ENCODE measurements around the gene MRPL55. TPM values are rescaled to one million over a fixed set of nuclear protein-coding genes. Genes with fewer than 3 reads are reported as not detected.
A peak's percentile ranks its signal among the peaks of the same experiment; 100 is the strongest.

Gene MRPL55
- total RNA-seq, 2 donors from 2014 or later, result 33.0 to 60.7 TPM

DNA sequence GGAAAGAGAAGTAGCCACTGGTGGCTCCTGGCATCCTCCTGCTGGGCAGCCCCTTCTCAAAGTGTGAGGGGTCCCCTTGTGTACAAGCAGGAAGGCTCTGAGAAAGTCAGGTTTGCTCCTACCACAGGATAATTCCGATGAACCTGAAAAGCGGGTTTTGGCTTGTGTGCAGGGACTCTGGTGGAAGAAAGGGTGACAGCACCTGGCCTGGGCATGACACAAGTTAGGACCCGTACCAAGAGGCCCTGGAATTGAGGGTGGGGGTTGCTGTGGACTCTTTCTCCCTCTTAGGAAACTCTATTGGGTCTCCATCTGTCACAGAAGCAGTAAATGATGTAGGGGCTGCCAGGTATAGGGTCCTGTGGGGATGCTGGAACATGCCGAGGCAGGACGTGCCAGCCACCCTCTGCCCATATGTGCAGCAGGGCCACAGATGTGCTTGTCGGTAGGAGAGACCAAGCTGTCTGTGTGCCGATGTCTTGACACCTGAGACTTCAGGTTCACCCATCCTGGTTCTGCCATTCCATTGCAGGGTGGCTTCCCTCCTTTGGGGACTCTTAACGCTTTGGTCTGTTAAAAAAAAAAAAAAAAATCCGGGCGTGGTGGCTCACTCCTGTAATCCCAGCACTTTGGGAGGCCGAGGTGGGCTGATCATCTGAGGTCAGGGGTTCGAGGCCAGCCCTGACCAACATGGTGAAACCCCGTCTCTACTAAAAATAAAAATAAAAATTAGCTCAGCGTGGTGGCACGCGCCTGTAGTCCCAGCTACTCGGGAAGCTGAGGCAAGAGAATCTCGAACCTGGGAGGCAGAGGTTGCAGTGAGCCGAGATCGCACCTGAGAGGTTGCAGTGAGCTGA, 15.8 kb downstream of the MRPL55 start:
- Histone ChIP-seq H3K27ac (no peak overlapping the region), H3K4me1 (peaks cover 12% of the 10 kb centered on the region), H3K36me3 (peaks cover 4% of the 10 kb centered on the region), H3K4me3 (no peak overlapping the region), H3K9ac (ENCODE audit: low read depth in 2 of 2, low read length in 2 of 2) (no peak overlapping the region), H3K27me3 (no peaks in the 10 kb centered on the region), H3K9me3 (no peaks in the 10 kb centered on the region)
- TF ChIP-seq, protein P1, sequence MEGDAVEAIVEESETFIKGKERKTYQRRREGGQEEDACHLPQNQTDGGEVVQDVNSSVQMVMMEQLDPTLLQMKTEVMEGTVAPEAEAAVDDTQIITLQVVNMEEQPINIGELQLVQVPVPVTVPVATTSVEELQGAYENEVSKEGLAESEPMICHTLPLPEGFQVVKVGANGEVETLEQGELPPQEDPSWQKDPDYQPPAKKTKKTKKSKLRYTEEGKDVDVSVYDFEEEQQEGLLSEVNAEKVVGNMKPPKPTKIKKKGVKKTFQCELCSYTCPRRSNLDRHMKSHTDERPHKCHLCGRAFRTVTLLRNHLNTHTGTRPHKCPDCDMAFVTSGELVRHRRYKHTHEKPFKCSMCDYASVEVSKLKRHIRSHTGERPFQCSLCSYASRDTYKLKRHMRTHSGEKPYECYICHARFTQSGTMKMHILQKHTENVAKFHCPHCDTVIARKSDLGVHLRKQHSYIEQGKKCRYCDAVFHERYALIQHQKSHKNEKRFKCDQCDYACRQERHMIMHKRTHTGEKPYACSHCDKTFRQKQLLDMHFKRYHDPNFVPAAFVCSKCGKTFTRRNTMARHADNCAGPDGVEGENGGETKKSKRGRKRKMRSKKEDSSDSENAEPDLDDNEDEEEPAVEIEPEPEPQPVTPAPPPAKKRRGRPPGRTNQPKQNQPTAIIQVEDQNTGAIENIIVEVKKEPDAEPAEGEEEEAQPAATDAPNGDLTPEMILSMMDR (IDR thresholded peaks at IDR 0.05), result no peak
- intact Hi-C loops (cut with DNase I), result no loop called here
- DNase-seq, result no peak

GRCh38 chr1:228092342-228093049, 16.6 kb downstream of the MRPL55 start:
- Histone ChIP-seq H3K9ac (ENCODE audit: low read depth in 2 of 2, low read length in 2 of 2) (no peak overlapping the region), H3K9me3 (no peaks in the 10 kb centered on the region), H3K4me1 (peaks cover 18% of the 10 kb centered on the region), H3K4me3 (no peak overlapping the region), H3K27ac (no peak overlapping the region), H3K36me3 (no peaks in the 10 kb centered on the region), H3K27me3 (no peaks in the 10 kb centered on the region)
- TF ChIP-seq, protein P1 (IDR thresholded peaks at IDR 0.05), result no peak
- intact Hi-C loops (cut with DNase I), result no loop called here
- DNase-seq, result no peak

- H3K4me3 ChIP-seq, result no peak overlapping the region
- intact Hi-C loops (cut with DNase I), result no loop called here
Measured at GRCh38 chr1:228091084-228091483, 18.0 kb downstream of the MRPL55 start.

GRCh38 chr1:228090613-228091081, 18.5 kb downstream of the MRPL55 start:
- intact Hi-C loops (cut with DNase I), result no loop called here
- H3K36me3 ChIP-seq, result no peaks in the 10 kb centered on the region
- H3K4me1 ChIP-seq, result peaks cover 31% of the 10 kb centered on the region
- no peak overlapping the region for H3K4me3 ChIP-seq
- H3K9ac ChIP-seq (ENCODE audit: low read depth in 2 of 2, low read length in 2 of 2), result no peak overlapping the region
- H3K9me3 ChIP-seq, result no peaks in the 10 kb centered on the region
- no peak for DNase-seq
- no peaks in the 10 kb centered on the region for H3K27me3 ChIP-seq
- no peak overlapping the region for H3K27ac ChIP-seq
- TF ChIP-seq, protein P1 (IDR thresholded peaks at IDR 0.05), result no peak

More at GRCh38 chr1:228091084-228091483, 18.0 kb downstream of the MRPL55 start:
- peaks cover 27% of the 10 kb centered on the region for H3K4me1 ChIP-seq
- H3K27me3 ChIP-seq, result no peaks in the 10 kb centered on the region
- no peak overlapping the region for H3K9ac ChIP-seq (ENCODE audit: low read depth in 2 of 2, low read length in 2 of 2)
- no peak overlapping the region for H3K27ac ChIP-seq
- H3K9me3 ChIP-seq, result no peaks in the 10 kb centered on the region
- DNase-seq, result no peak
- TF ChIP-seq, protein P1 (IDR thresholded peaks at IDR 0.05), result no peak
- no peaks in the 10 kb centered on the region for H3K36me3 ChIP-seq

DNA sequence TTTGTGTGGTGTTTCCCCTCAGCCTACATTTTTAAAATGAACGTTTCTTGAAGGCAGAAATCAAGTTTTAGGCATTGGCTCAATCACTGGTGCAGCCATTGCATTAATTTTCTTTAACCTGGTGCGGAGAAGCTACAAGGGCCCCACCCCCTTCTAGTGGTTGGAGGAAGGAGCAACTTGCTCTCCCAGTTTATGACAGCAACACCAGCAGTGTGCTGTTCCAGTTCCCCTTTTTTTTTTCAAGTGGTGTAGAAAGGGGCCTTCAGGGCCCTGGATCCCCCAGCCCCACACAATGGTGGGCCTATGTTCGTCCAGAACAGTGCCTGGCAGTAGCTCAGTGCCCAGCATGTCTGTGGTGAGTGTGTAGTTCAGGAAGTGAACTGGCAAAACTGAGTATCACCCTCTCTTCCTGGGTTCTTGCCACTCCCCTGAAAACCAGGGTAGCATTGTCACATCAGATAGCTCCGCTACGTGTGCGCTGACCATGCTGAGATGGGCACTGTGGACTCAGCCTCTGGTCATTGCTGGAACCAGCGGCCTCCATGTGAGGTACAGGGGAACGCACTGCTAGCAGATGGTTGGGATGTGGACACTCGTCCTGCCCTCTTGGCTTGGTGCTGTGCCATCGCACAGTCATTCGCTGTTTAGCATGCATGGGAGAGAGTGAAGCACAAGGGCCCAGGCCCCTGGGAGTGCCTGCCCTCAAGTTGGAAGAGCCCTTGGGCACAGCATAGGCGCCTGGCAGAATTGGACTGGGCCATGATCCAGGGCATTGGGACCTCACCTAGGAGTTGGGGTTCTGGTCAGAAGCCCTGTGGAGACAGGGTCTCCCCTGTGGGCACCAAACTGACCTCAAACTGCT, 19.3 kb downstream of the MRPL55 start:
- H3K4me3 ChIP-seq, result no peak overlapping the region
- H3K9ac ChIP-seq (ENCODE audit: low read depth in 2 of 2, low read length in 2 of 2), result peak overlapping the region in 1 of 2 donors; percentile 0
- H3K27me3 ChIP-seq, result no peaks in the 10 kb centered on the region
- no peaks in the 10 kb centered on the region for H3K36me3 ChIP-seq
- TF ChIP-seq, protein P1 (IDR thresholded peaks at IDR 0.05), result no peak
- no peak for DNase-seq
- H3K27ac ChIP-seq, result no peak overlapping the region
- intact Hi-C loops (cut with DNase I), result no loop called here
- H3K9me3 ChIP-seq, result no peaks in the 10 kb centered on the region
- H3K4me1 ChIP-seq, result peaks cover 39% of the 10 kb centered on the region

Measured in colonic mucosa (tissue), 4 donors.